ENCODE data around the gene TRMO.
"Not testable (repeated sequence)": the region's sequence is repeated elsewhere in the genome, so short reads cannot be mapped to it uniquely, and the experiment has no call there.

DNA sequence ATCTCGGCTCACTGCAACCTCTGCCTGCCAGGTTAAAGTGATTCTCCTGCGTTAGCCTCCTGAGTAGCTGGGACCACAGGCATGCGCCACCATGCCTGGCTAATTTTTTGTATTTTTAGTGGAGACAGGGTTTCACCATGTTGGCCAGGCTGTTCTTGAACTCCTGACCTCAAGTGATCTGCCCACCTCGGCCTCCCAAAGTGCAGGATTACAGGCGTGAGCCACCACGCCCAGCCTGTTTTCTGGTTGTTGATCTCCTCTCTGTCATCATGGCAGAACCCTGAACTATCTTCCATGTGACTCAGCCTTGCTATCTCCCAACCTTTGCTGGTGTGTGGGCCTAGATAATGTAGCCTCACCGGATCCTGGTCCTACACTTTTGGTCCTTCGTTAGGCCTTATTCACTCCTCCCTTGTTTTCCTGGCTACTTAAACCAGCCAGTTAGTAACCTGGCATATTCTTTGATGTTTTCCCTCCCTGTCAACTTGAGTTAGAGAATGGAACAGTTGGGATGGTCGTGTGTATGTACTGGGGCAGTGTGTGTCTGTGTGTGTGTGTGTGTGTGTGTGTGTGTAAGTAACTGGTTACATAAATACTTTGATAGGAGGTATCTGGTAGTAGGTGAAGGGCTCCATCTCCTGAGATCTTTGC, 38.5 kb upstream of the TRMO start:
- not testable (repeated sequence) for TF ChIP-seq POLR2A, TAF1 (IDR thresholded peaks at IDR 0.05; ENCODE audit: low read depth, low read length)
